HL-60 (cell line): ENCODE results near the gene NCKIPSD.

Experiments used
- DNase-seq, 2 experiments: peaks; one replicate each; pipeline ENCODE4 v3.0.0-alpha.2; 2010 to 2020; ENCODE audit warnings: low read depth in 1 of 2, low spot score in 1 of 2
- H3K27ac ChIP-seq: fragments of 250-450 bp; sonication (Bioruptor Pico); replicated peaks from 2 replicates; pipeline ENCODE4 v1.5.1; 2020; ENCODE audit warnings: mild to moderate bottlenecking, moderate library complexity
- H3K27me3 ChIP-seq: fragments of 250-450 bp; sonication (Bioruptor Pico); 2 replicates; pipeline ENCODE4 v1.5.1; 2021; ENCODE audit warnings: mild to moderate bottlenecking, moderate library complexity; ENCODE audit not compliant: insufficient read depth, poor library complexity, severe bottlenecking
- H3K4me3 ChIP-seq: replicated peaks from 2 replicates; pipeline ENCODE4 v1.5.1; 2011; ENCODE audit warnings: mild to moderate bottlenecking, control low read depth, low read length; ENCODE audit not compliant: insufficient read depth
- GABPA ChIP-seq: IDR thresholded peaks from 2 replicates; pipeline ENCODE4 v1.6.1; 2012; ENCODE audit warnings: low read depth
- POLR2AphosphoS5 ChIP-seq: IDR thresholded peaks from 2 replicates; pipeline ENCODE4 v1.6.1; 2012; ENCODE audit warnings: low read depth
- SPI1 ChIP-seq: IDR thresholded peaks from 2 replicates; pipeline ENCODE4 v1.6.1; 2012; ENCODE audit warnings: low read depth, mild to moderate bottlenecking, borderline replicate concordance
- TF ChIP-seq, protein P1 (sequence below): IDR thresholded peaks from 2 replicates; pipeline ENCODE4 v1.6.1; 2012; ENCODE audit warnings: low read depth; ENCODE audit not compliant: insufficient replicate concordance
- TF ChIP-seq, protein P2 (sequence below): IDR thresholded peaks from one replicate; pipeline ENCODE4 v1.5.1; 2011; ENCODE audit warnings: low read length, control low read depth, inconsistent platforms; ENCODE audit not compliant: insufficient read depth

NCKIPSD gene

DNA sequence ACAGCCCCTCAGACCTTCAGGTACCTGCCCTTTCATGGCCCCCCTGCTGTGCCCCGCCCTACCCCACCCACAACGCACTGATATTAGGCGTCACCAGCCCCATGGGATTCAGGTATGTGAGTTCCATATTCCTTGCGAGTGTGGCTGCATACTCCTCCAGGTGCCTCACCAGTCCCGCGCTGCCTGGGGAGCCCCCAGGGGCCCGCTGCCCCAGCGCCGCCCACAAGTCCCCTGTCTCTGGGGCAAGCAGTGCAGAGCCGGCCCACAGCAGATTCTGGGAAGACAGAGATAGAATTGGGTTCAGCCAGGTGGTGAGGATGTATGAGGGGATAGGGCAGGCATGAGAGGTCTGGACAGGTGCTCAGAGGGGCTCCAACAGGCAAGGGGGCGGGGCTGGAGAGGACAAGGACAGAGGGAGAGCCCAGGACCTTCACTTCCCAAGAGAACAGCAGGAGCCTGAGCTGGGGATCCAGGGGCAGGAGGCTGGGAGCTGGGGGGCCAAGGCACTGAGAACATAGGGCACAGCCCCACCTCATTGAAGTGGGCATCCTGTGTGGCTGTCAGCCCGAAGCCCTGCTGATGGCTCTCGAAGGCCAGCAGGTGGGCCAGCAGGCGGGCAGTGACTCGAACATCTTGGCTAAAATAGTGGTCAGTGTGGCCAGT lies 37.4 kb downstream of the NCKIPSD start:
- Histone ChIP-seq H3K4me3 (no peak overlapping the region), H3K27ac (no peak overlapping the region), H3K27me3 (no peaks in the 10 kb centered on the region)
- DNase-seq, result no peak
- TF ChIP-seq GABPA (no peak), SPI1 (no peak), POLR2AphosphoS5 (no peak)
- TF ChIP-seq, protein P1, sequence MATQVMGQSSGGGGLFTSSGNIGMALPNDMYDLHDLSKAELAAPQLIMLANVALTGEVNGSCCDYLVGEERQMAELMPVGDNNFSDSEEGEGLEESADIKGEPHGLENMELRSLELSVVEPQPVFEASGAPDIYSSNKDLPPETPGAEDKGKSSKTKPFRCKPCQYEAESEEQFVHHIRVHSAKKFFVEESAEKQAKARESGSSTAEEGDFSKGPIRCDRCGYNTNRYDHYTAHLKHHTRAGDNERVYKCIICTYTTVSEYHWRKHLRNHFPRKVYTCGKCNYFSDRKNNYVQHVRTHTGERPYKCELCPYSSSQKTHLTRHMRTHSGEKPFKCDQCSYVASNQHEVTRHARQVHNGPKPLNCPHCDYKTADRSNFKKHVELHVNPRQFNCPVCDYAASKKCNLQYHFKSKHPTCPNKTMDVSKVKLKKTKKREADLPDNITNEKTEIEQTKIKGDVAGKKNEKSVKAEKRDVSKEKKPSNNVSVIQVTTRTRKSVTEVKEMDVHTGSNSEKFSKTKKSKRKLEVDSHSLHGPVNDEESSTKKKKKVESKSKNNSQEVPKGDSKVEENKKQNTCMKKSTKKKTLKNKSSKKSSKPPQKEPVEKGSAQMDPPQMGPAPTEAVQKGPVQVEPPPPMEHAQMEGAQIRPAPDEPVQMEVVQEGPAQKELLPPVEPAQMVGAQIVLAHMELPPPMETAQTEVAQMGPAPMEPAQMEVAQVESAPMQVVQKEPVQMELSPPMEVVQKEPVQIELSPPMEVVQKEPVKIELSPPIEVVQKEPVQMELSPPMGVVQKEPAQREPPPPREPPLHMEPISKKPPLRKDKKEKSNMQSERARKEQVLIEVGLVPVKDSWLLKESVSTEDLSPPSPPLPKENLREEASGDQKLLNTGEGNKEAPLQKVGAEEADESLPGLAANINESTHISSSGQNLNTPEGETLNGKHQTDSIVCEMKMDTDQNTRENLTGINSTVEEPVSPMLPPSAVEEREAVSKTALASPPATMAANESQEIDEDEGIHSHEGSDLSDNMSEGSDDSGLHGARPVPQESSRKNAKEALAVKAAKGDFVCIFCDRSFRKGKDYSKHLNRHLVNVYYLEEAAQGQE, result no peak
- TF ChIP-seq, protein P2, sequence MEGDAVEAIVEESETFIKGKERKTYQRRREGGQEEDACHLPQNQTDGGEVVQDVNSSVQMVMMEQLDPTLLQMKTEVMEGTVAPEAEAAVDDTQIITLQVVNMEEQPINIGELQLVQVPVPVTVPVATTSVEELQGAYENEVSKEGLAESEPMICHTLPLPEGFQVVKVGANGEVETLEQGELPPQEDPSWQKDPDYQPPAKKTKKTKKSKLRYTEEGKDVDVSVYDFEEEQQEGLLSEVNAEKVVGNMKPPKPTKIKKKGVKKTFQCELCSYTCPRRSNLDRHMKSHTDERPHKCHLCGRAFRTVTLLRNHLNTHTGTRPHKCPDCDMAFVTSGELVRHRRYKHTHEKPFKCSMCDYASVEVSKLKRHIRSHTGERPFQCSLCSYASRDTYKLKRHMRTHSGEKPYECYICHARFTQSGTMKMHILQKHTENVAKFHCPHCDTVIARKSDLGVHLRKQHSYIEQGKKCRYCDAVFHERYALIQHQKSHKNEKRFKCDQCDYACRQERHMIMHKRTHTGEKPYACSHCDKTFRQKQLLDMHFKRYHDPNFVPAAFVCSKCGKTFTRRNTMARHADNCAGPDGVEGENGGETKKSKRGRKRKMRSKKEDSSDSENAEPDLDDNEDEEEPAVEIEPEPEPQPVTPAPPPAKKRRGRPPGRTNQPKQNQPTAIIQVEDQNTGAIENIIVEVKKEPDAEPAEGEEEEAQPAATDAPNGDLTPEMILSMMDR, result no peak

DNA sequence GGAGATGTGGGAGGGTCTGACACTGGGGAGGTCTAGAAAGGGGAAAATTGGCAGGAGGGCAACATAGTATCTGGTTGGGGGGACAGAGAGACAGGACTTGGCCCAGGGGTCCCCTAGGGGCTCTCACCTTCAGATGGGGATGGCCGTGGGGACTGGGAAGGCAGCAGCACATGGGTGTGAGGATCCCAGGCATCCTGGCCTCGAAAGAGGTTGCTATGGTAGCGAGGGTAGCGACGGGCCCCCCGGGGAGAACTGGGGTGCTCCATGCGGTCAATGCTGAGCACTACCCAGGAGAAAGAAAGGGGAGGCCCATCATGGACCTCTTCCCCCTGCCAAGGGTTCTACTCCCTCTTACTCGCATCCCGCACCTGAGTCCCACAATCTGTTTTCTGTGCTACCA lies 38.0 kb downstream of the NCKIPSD start:
- no peak for DNase-seq
- Histone ChIP-seq H3K4me3 (no peak overlapping the region), H3K27ac (no peak overlapping the region), H3K27me3 (no peaks in the 10 kb centered on the region)
- TF ChIP-seq POLR2AphosphoS5 (no peak), SPI1 (no peak), GABPA (no peak)
- TF ChIP-seq, protein P2, result no peak
- TF ChIP-seq, protein P1, result no peak

DNA sequence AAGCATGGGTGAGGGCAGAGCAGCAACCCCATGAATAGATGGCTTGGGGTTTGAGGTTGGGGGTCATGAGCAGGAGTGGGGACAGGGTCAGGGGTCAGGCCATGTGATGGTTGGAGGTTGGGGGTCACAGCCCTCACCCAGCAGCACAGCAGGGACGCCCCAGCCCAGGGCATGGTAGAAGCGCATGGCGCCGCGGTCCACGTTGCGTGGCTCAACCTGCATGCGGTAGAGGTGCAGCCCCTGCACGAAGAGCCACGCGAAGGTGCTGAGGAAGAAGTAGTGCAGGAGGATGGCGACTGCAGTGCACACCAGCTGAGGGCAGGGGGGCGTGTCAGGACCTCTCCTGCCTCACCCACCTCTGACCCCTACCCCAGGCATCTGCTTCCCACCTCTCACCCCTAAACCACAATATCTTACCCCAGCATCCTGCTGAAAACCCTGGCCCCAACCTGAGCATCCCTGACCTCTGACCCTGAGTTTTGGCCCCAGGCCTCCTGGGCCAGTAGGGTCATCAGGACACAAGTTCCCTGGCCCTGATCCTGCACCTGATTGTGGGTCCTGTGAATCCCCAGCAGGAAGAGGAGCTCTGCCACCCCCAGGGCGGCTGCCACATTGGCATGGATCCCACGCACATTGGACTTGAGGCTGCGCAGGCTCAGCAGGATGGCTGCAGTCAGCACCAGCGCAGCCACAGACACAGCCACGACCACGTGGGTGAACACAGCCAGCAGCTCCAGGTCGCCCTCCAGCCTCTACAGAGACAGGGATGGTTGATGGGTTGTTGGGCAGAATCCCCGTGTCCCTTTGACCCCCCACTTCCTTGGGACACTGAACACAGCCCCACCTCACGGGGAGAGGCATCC lies 40.6 kb downstream of the NCKIPSD start:
- no peak for DNase-seq
- H3K27me3 ChIP-seq, result no peaks in the 10 kb centered on the region
- no peak overlapping the region for H3K27ac ChIP-seq
- no peak overlapping the region for H3K4me3 ChIP-seq
- TF ChIP-seq, protein P1, result no peak
- TF ChIP-seq POLR2AphosphoS5 (no peak), GABPA (no peak)
- TF ChIP-seq, protein P2, result no peak
